IMR-90 (cell line): ENCODE measurements around the gene ATP6V1F. TPM values are rescaled to one million over a fixed set of nuclear protein-coding genes. Genes with fewer than 3 reads are reported as not detected.

ENCODE experiments used
- ATAC-seq: fragments of 200-7000 bp; cut with Tn5 transposase; 2 replicates; pipeline ENCODE4 v1.9.1; 2020; ENCODE audit warnings: low read depth, mild to moderate bottlenecking, moderate library complexity
- BruUV-seq: library from RNA; stranded (reverse); fragments of 400-500 nt; replicated peaks from 2 replicates; lab custom pipeline; 2021; lab: Mats Ljungman, UMichigan
- CTCF ChIA-PET: fragments of 300-600 bp; formaldehyde crosslinking; extraction: SDS; loops from one replicate; lab custom pipeline; 2021; ENCODE audit warnings: antibody characterized with exemption; lab: Yijun Ruan, JAX
- POLR2A ChIA-PET: fragments of 300-600 bp; sonication (Branson Sonifier 250); formaldehyde crosslinking; loops from one replicate; lab custom pipeline; 2022; ENCODE audit warnings: antibody characterized with exemption; ENCODE audit not compliant: unreplicated experiment; lab: Charles Lee
- DNase-seq: peaks from one replicate; pipeline ENCODE4 v3.0.0; 2013
- H2AFZ ChIP-seq: replicated peaks from 2 replicates; pipeline ENCODE3; 2013; ENCODE audit warnings: low read length, mild to moderate bottlenecking; ENCODE audit not compliant: poor library complexity
- H2AK5ac ChIP-seq: 2 replicates; pipeline ENCODE4 v1.6.1; 2013; ENCODE audit warnings: low read depth, low read length, inconsistent platforms
- H2AK9ac ChIP-seq: replicated peaks from 2 replicates; pipeline ENCODE3; 2013; ENCODE audit warnings: mild to moderate bottlenecking, low read depth, low read length, moderate library complexity; ENCODE audit not compliant: poor library complexity
- H2BK120ac ChIP-seq: 2 replicates; pipeline ENCODE4 v1.6.1; 2013; ENCODE audit warnings: low read depth, low read length, inconsistent platforms
- H2BK15ac ChIP-seq: 3 replicates; pipeline ENCODE4 v1.6.1; 2013; ENCODE audit warnings: low read depth, low read length, inconsistent platforms
- H2BK20ac ChIP-seq: 2 replicates; pipeline ENCODE4 v1.6.1; 2013; ENCODE audit warnings: low read depth, mild to moderate bottlenecking, inconsistent platforms, low read length, moderate library complexity
- H2BK5ac ChIP-seq: 2 replicates; pipeline ENCODE4 v1.6.1; 2013; ENCODE audit warnings: mild to moderate bottlenecking, low read depth, low read length, inconsistent platforms; ENCODE audit not compliant: poor library complexity, severe bottlenecking
- H3K14ac ChIP-seq: replicated peaks from 2 replicates; pipeline ENCODE4 v1.6.1; 2013; ENCODE audit warnings: low read depth, low read length, inconsistent platforms
- H3K18ac ChIP-seq: 2 replicates; pipeline ENCODE4 v1.6.1; 2013; ENCODE audit warnings: low read depth, low read length, control low read depth
- H3K23ac ChIP-seq: 2 replicates; pipeline ENCODE4 v1.6.1; 2013; ENCODE audit warnings: low read depth, low read length, inconsistent platforms
- H3K27ac ChIP-seq: 2 replicates; pipeline ENCODE4 v1.5.1; 2013; ENCODE audit warnings: mild to moderate bottlenecking, control low read depth, low read length; ENCODE audit not compliant: insufficient read depth
- H3K27me3 ChIP-seq: 2 replicates; pipeline ENCODE4 v1.6.1; 2013; ENCODE audit warnings: low read length; ENCODE audit not compliant: control insufficient read depth, insufficient read depth
- H3K36me3 ChIP-seq: 2 replicates; pipeline ENCODE4 v1.6.1; 2013; ENCODE audit warnings: low read length, mixed read lengths; ENCODE audit not compliant: control insufficient read depth, insufficient read depth
- H3K4ac ChIP-seq: 2 replicates; pipeline ENCODE4 v1.6.1; 2013; ENCODE audit warnings: low read depth, low read length, inconsistent platforms
- H3K4me1 ChIP-seq: 2 replicates; pipeline ENCODE4 v1.6.1; 2013; ENCODE audit warnings: low read length, mixed read lengths; ENCODE audit not compliant: control insufficient read depth, insufficient read depth
- H3K4me2 ChIP-seq: 2 replicates; pipeline ENCODE4 v1.6.1; 2013; ENCODE audit warnings: low read depth, mild to moderate bottlenecking, control low read depth, low read length, moderate library complexity
- H3K4me3 ChIP-seq: 2 replicates; pipeline ENCODE4 v1.5.1; 2013; ENCODE audit warnings: low read depth, mild to moderate bottlenecking, control low read depth, low read length, moderate library complexity; ENCODE audit not compliant: insufficient read depth
- H3K56ac ChIP-seq: 2 replicates; pipeline ENCODE4 v1.6.1; 2013; ENCODE audit warnings: low read length, inconsistent platforms; ENCODE audit not compliant: insufficient read depth; ENCODE audit errors: extremely low read depth
- H3K79me1 ChIP-seq, 2 experiments: 2 replicates each; pipeline ENCODE4 v1.6.1; 2013; ENCODE audit warnings: low read length in 2 of 2, inconsistent platforms in 1 of 2, low read depth in 1 of 2
- H3K9ac ChIP-seq: 2 replicates; pipeline ENCODE4 v1.6.1; 2013; ENCODE audit warnings: low read depth, low read length, control low read depth
- H3K9me1 ChIP-seq: 2 replicates; pipeline ENCODE4 v1.6.1; 2013; ENCODE audit warnings: low read length, inconsistent platforms; ENCODE audit not compliant: insufficient read depth
- H3K9me3 ChIP-seq: 2 replicates; pipeline ENCODE4 v1.6.1; 2013; ENCODE audit warnings: low read length; ENCODE audit not compliant: control insufficient read depth, insufficient read depth
- H4K20me1 ChIP-seq: 2 replicates; pipeline ENCODE4 v1.6.1; 2013; ENCODE audit warnings: low read length, inconsistent platforms; ENCODE audit not compliant: insufficient read depth
- H4K5ac ChIP-seq: 2 replicates; pipeline ENCODE4 v1.6.1; 2013; ENCODE audit warnings: mild to moderate bottlenecking, low read depth, low read length, control low read depth
- H4K8ac ChIP-seq, 2 experiments: 2 replicates each; pipeline ENCODE4 v1.6.1; 2013; ENCODE audit warnings: low read depth in 2 of 2, low read length in 2 of 2, control low read depth in 1 of 2, inconsistent platforms in 1 of 2
- H4K91ac ChIP-seq: 2 replicates; pipeline ENCODE4 v1.6.1; 2013; ENCODE audit warnings: low read depth, low read length, inconsistent platforms; ENCODE audit not compliant: insufficient read depth
- CHD1 ChIP-seq: IDR thresholded peaks from 2 replicates; pipeline ENCODE4 v1.6.1; 2012; ENCODE audit warnings: low read depth, low read length, improper control_type of control experiment
- RAD21 ChIP-seq: IDR thresholded peaks from 2 replicates; pipeline ENCODE4 v1.6.1; 2012; ENCODE audit warnings: low read length, improper control_type of control experiment
- SMC3 ChIP-seq: fragments of 150-350 bp; IDR thresholded peaks from 2 replicates; pipeline ENCODE4 v1.6.1; 2016; ENCODE audit warnings: low read depth, mild to moderate bottlenecking, antibody characterized with exemption, low read length, moderate library complexity
- WGBS, 2 experiments: methylation state at CpG; one replicate each; pipeline versions ENCODE4 v1.1.5 to v1.1.7; 2013; ENCODE audit warnings: missing lambda C conversion rate in 2 of 2; ENCODE audit not compliant: insufficient read length in 1 of 2; ENCODE audit errors: extremely low coverage in 2 of 2; 5-methylcytosine and 5-hydroxymethylcytosine counted together
- dilution Hi-C: fragments of 300-500 bp; cut with HindIII; formaldehyde crosslinking; loops from one replicate; pipeline ENCODE4 v1.14.3; 2018; ENCODE audit warnings: low sequenced_read_pairs; ENCODE audit not compliant: unreplicated experiment
- in situ Hi-C: fragments of 300-500 bp; cut with MboI; formaldehyde crosslinking; loops from 3 replicates; pipeline ENCODE4 v1.14.3; 2019; ENCODE audit warnings: low sequenced_read_pairs, inconsistent platforms, mixed read lengths
- intact Hi-C: fragments of 100-400 bp; cut with micrococcal nuclease; formaldehyde crosslinking; loops from 2 replicates; pipeline ENCODE4 v1.10.0; 2022
- polyA plus RNA-seq, 3 experiments: library from polyadenylated mRNA; depleted of rRNA; stranded (reverse); fragments of >200 nt; gene quantifications; 2 replicates each; pipeline ENCODE4 v1.2.3, GENCODE V29; 2012; ENCODE audit warnings: low replicate concordance in 1 of 3
- total RNA-seq: library from RNA; depleted of rRNA; stranded (reverse); fragments of >200 nt; gene quantifications from 2 replicates; pipeline ENCODE4 v1.2.3, GENCODE V29; 2012

ATP6V1F gene
- total and polyA plus RNA-seq, 2 of the 4 experiments (the other 2 are of a cell fraction): 104 to 321 TPM

GRCh38 chr7:128874140-128875031 lies 11.7 kb downstream of the ATP6V1F start:
- no peak overlapping the region for H2BK15ac ChIP-seq
- TF ChIP-seq SMC3: no peak
- TF ChIP-seq RAD21: no peak
- no peak for TF ChIP-seq CHD1
- ChIA-PET CTCF (no interaction called here), POLR2A (no interaction called here)
- no peak overlapping the region for H3K18ac ChIP-seq
- WGBS, 2 experiments: 65% methylated on average over 9 of the region's 22 CpGs; no CpG with 5 or more reads in 1 of the 2 experiments
- no peak overlapping the region for H3K56ac ChIP-seq
- H3K9me3 ChIP-seq: no peaks in the 10 kb centered on the region
- H3K9ac ChIP-seq: no peak overlapping the region
- no peaks in the 10 kb centered on the region for H3K36me3 ChIP-seq
- no peak overlapping the region for H4K91ac ChIP-seq
- H3K4me2 ChIP-seq: no peak overlapping the region
- H2BK5ac ChIP-seq: no peak overlapping the region
- ATAC-seq: no peak
- no TSS peak for BruUV-seq
- H3K9me1 ChIP-seq: no peaks in the 10 kb centered on the region
- peaks cover 4% of the 10 kb centered on the region; the same call in 1 of the 2 replicates for H4K20me1 ChIP-seq
- no peak overlapping the region for H3K4ac ChIP-seq
- H2AK9ac ChIP-seq: no peak overlapping the region
- dilution Hi-C loops (no loop called here), intact Hi-C loops (no loop called here), in situ Hi-C loops (loop anchor here (25.0 kb wide), 1 partner anchor 412 kb away; the partner anchor contains the start of gene HILPDA)
- no peaks in the 10 kb centered on the region for H3K79me1 ChIP-seq
- DNase-seq: no peak
- no peak overlapping the region for H3K14ac ChIP-seq
- H4K5ac ChIP-seq: no peak overlapping the region
- H3K27me3 ChIP-seq: peaks cover 30% of the 10 kb centered on the region
- H2AK5ac ChIP-seq: no peak overlapping the region
- no peak overlapping the region for H2BK20ac ChIP-seq
- no peak overlapping the region for H3K23ac ChIP-seq
- H3K4me1 ChIP-seq: no peaks in the 10 kb centered on the region
- H3K4me3 ChIP-seq: no peak overlapping the region
- H2AFZ ChIP-seq: no peak overlapping the region
- H3K27ac ChIP-seq: no peak overlapping the region
- H2BK120ac ChIP-seq: no peak overlapping the region
- no peak overlapping the region for H4K8ac ChIP-seq
